MM.1S (cell line): ENCODE measurements around the gene BMPER.

Experiments
- EZH2 ChIP-seq: fragments of 300-600 bp; sonication (generic); optimal IDR thresholded peaks from 2 replicates; pipeline ENCODE3; 2017; ENCODE audit warnings: low read depth, mild to moderate bottlenecking, antibody characterized with exemption, low read length, mixed read lengths
- EZH2phosphoT487 ChIP-seq: fragments of 300-600 bp; sonication (generic); IDR thresholded peaks from 2 replicates; pipeline ENCODE4 v1.6.1; 2018; ENCODE audit warnings: antibody characterized with exemption, low read length
- TF ChIP-seq, protein P1 (sequence below): fragments of 300-600 bp; sonication (generic); IDR thresholded peaks from 2 replicates; pipeline ENCODE4 v1.5.1; 2016; ENCODE audit warnings: antibody characterized with exemption, low read length, mixed read lengths

DNA sequence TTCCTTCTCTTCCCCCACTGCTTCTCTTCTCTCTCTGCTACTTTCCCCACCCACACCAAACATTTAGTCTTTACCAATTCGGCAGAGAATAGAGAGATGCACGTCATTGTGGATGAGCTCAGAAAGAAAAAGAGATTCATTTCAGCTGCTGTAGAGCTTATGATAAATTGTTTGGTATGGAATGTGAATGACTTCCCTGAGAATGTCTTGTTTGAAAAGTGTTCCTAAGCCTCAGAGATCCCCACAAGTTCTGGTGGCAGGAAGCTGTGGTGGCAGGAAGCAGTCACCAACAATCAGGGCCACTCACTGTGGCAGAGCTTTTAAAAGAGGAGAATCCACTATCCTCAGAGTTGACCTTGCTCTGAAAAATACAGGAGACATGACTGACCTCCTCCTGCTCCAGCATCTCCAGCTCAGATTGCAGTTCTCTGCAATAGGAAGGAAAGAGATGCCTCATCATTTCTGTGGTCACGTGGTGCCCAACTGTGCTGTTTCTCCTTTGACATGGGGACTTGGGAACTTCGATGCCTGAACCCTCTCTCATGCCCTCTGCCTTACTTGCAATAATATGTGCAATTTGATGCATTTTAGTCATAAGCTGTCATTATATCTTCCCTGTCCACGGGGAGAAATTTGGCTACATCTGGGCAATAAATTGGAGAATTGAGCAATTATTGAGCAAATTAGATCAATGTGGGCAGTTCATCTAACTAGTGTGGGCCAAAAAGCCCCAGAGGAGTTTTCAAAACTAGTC lies 76.5 kb downstream of the BMPER start:
- TF ChIP-seq, protein P1, sequence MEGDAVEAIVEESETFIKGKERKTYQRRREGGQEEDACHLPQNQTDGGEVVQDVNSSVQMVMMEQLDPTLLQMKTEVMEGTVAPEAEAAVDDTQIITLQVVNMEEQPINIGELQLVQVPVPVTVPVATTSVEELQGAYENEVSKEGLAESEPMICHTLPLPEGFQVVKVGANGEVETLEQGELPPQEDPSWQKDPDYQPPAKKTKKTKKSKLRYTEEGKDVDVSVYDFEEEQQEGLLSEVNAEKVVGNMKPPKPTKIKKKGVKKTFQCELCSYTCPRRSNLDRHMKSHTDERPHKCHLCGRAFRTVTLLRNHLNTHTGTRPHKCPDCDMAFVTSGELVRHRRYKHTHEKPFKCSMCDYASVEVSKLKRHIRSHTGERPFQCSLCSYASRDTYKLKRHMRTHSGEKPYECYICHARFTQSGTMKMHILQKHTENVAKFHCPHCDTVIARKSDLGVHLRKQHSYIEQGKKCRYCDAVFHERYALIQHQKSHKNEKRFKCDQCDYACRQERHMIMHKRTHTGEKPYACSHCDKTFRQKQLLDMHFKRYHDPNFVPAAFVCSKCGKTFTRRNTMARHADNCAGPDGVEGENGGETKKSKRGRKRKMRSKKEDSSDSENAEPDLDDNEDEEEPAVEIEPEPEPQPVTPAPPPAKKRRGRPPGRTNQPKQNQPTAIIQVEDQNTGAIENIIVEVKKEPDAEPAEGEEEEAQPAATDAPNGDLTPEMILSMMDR: no peak
- TF ChIP-seq EZH2: no peak
- no peak for TF ChIP-seq EZH2phosphoT487
